ENCODE data around the gene SLC2A11. TPM values are rescaled to one million over a fixed set of nuclear protein-coding genes. Genes with fewer than 3 reads are reported as not detected.
"Not testable (repeated sequence)": the region's sequence is repeated elsewhere in the genome, so short reads cannot be mapped to it uniquely, and the experiment has no call there.

The SLC2A11 gene
- total RNA-seq, 1 donor from 2014 or later = 19.6 TPM

- H3K27ac Mint-ChIP-seq (ENCODE audit: unreplicated experiment) = peak overlapping the region; percentile 44
- H3K27me3 ChIP-seq (ENCODE audit: insufficient read depth, low read length) = no peaks in the 10 kb centered on the region
- no peaks in the 10 kb centered on the region for H3K4me1 Mint-ChIP-seq (ENCODE audit: low read depth, unreplicated experiment)
- peaks cover 7% of the 10 kb centered on the region for H3K4me1 ChIP-seq (ENCODE audit: insufficient read depth, low read length)
- H3K9me3 ChIP-seq (ENCODE audit: insufficient read depth, low read depth, low read length) = no peaks in the 10 kb centered on the region
- H2AFZ ChIP-seq (ENCODE audit: low read depth, low read length) = no peak overlapping the region
- no peak overlapping the region for H3K4me3 ChIP-seq (ENCODE audit: insufficient read depth, low read depth, low read length)
- H3K4me2 ChIP-seq (ENCODE audit: low read length) = no peak overlapping the region
- FAIRE-seq (no peak), DNase-seq (ENCODE audit: low read depth) (peak; percentile 18)
- no peaks in the 10 kb centered on the region for H3K36me3 ChIP-seq (ENCODE audit: insufficient read depth, low read length)
- H3K4me3 Mint-ChIP-seq (ENCODE audit: unreplicated experiment) = no peak overlapping the region
- no peaks in the 10 kb centered on the region for H3K79me2 ChIP-seq (ENCODE audit: insufficient read depth, low read length)
- H3K9me3 Mint-ChIP-seq (ENCODE audit: unreplicated experiment) = no peaks in the 10 kb centered on the region
- TF ChIP-seq CTCF (IDR thresholded peaks at IDR 0.05; ENCODE audit: insufficient read depth, low read depth, low read length) = no peak
- peaks cover 6% of the 10 kb centered on the region for H3K27me3 Mint-ChIP-seq (ENCODE audit: low read depth, unreplicated experiment)
- no peak overlapping the region for H3K9ac ChIP-seq (ENCODE audit: low read length)
- peaks cover 6% of the 10 kb centered on the region for H3K36me3 Mint-ChIP-seq (ENCODE audit: low read depth, unreplicated experiment)
- no peak overlapping the region for H3K27ac ChIP-seq (ENCODE audit: low read depth, low read length)
- H4K20me1 ChIP-seq (ENCODE audit: insufficient read depth, low read length) = peaks cover 3% of the 10 kb centered on the region
Observed at GRCh38 chr22:23903328-23903971, 45.8 kb downstream of the SLC2A11 start.

GRCh38 chr22:23904573-23905254 is 47.0 kb downstream of the SLC2A11 start:
- no peak for DNase-seq (ENCODE audit: low read depth)
- Histone ChIP-seq H2AFZ (ENCODE audit: low read depth, low read length) (no peak overlapping the region), H3K4me3 (ENCODE audit: insufficient read depth, low read depth, low read length) (no peak overlapping the region), H3K36me3 (ENCODE audit: insufficient read depth, low read length) (no peaks in the 10 kb centered on the region), H3K4me2 (ENCODE audit: low read length) (no peak overlapping the region), H3K27ac (ENCODE audit: low read depth, low read length) (no peak overlapping the region), H3K27me3 (ENCODE audit: insufficient read depth, low read length) (no peaks in the 10 kb centered on the region), H3K4me1 (ENCODE audit: insufficient read depth, low read length) (peaks cover 7% of the 10 kb centered on the region), H3K9ac (ENCODE audit: low read length) (no peak overlapping the region), H3K9me3 (ENCODE audit: insufficient read depth, low read depth, low read length) (no peaks in the 10 kb centered on the region), H3K79me2 (ENCODE audit: insufficient read depth, low read length) (no peaks in the 10 kb centered on the region), H4K20me1 (ENCODE audit: insufficient read depth, low read length) (no peaks in the 10 kb centered on the region)
- Mint-ChIP-seq H3K27ac (ENCODE audit: unreplicated experiment) (no peak overlapping the region), H3K4me3 (ENCODE audit: unreplicated experiment) (no peak overlapping the region), H3K27me3 (ENCODE audit: low read depth, unreplicated experiment) (peaks cover 6% of the 10 kb centered on the region), H3K4me1 (ENCODE audit: low read depth, unreplicated experiment) (peaks cover 7% of the 10 kb centered on the region), H3K9me3 (ENCODE audit: unreplicated experiment) (no peaks in the 10 kb centered on the region), H3K36me3 (ENCODE audit: low read depth, unreplicated experiment) (peaks cover 7% of the 10 kb centered on the region)
- TF ChIP-seq CTCF (IDR thresholded peaks at IDR 0.05; ENCODE audit: insufficient read depth, low read depth, low read length) (no peak), EZH2 (IDR thresholded peaks at IDR 0.05; ENCODE audit: insufficient read depth, low read length) (no peak)
- no peak for FAIRE-seq

- H3K36me3 Mint-ChIP-seq (ENCODE audit: low read depth, unreplicated experiment) = peaks cover 7% of the 10 kb centered on the region
- no peak for TF ChIP-seq EZH2 (IDR thresholded peaks at IDR 0.05; ENCODE audit: insufficient read depth, low read length)
- no peak for TF ChIP-seq CTCF (IDR thresholded peaks at IDR 0.05; ENCODE audit: insufficient read depth, low read depth, low read length)
- H3K27ac Mint-ChIP-seq (ENCODE audit: unreplicated experiment) = no peak overlapping the region
- Histone ChIP-seq H3K9me3 (ENCODE audit: insufficient read depth, low read depth, low read length) (no peaks in the 10 kb centered on the region), H3K79me2 (ENCODE audit: insufficient read depth, low read length) (no peaks in the 10 kb centered on the region), H3K9ac (ENCODE audit: low read length) (no peak overlapping the region), H3K27me3 (ENCODE audit: insufficient read depth, low read length) (no peaks in the 10 kb centered on the region), H3K4me1 (ENCODE audit: insufficient read depth, low read length) (peaks cover 7% of the 10 kb centered on the region), H3K4me3 (ENCODE audit: insufficient read depth, low read depth, low read length) (no peak overlapping the region), H2AFZ (ENCODE audit: low read depth, low read length) (no peak overlapping the region), H4K20me1 (ENCODE audit: insufficient read depth, low read length) (no peaks in the 10 kb centered on the region), H3K4me2 (ENCODE audit: low read length) (no peak overlapping the region), H3K27ac (ENCODE audit: low read depth, low read length) (no peak overlapping the region), H3K36me3 (ENCODE audit: insufficient read depth, low read length) (no peaks in the 10 kb centered on the region)
- no peaks in the 10 kb centered on the region for H3K9me3 Mint-ChIP-seq (ENCODE audit: unreplicated experiment)
- no peak for DNase-seq (ENCODE audit: low read depth)
- H3K27me3 Mint-ChIP-seq (ENCODE audit: low read depth, unreplicated experiment) = peaks cover 6% of the 10 kb centered on the region
- H3K4me3 Mint-ChIP-seq (ENCODE audit: unreplicated experiment) = no peak overlapping the region
- peaks cover 7% of the 10 kb centered on the region for H3K4me1 Mint-ChIP-seq (ENCODE audit: low read depth, unreplicated experiment)
- no peak for FAIRE-seq
Observed at GRCh38 chr22:23906641-23907040, 49.0 kb downstream of the SLC2A11 start.

GRCh38 chr22:23907423-23907822 is 49.7 kb downstream of the SLC2A11 start:
- not testable (repeated sequence) for H2AFZ ChIP-seq (ENCODE audit: low read depth, low read length); H3K27me3 Mint-ChIP-seq (ENCODE audit: low read depth, unreplicated experiment); H3K9me3 Mint-ChIP-seq (ENCODE audit: unreplicated experiment); H3K27me3 ChIP-seq (ENCODE audit: insufficient read depth, low read length); H3K9me3 ChIP-seq (ENCODE audit: insufficient read depth, low read depth, low read length); H4K20me1 ChIP-seq (ENCODE audit: insufficient read depth, low read length); H3K36me3 Mint-ChIP-seq (ENCODE audit: low read depth, unreplicated experiment); H3K27ac ChIP-seq (ENCODE audit: low read depth, low read length); H3K4me1 Mint-ChIP-seq (ENCODE audit: low read depth, unreplicated experiment); FAIRE-seq; H3K4me3 Mint-ChIP-seq (ENCODE audit: unreplicated experiment); DNase-seq (ENCODE audit: low read depth); H3K79me2 ChIP-seq (ENCODE audit: insufficient read depth, low read length); H3K27ac Mint-ChIP-seq (ENCODE audit: unreplicated experiment); H3K4me3 ChIP-seq (ENCODE audit: insufficient read depth, low read depth, low read length); H3K9ac ChIP-seq (ENCODE audit: low read length); H3K4me2 ChIP-seq (ENCODE audit: low read length); H3K36me3 ChIP-seq (ENCODE audit: insufficient read depth, low read length); H3K4me1 ChIP-seq (ENCODE audit: insufficient read depth, low read length)

Data from astrocyte (in vitro differentiated cells and primary cell).